DOHH2 (cell line): ENCODE data around the gene KLHL14.

Experiments used
- H3F3A ChIP-seq: fragments of 200-600 bp; sonication (generic), shearing (Covaris generic); 2 replicates; pipeline ENCODE4 v1.6.0; 2016; ENCODE audit warnings: antibody characterized with exemption, mild to moderate bottlenecking; ENCODE audit not compliant: control insufficient read depth, insufficient read depth
- H3K27ac ChIP-seq: fragments of 200-600 bp; sonication (generic); 2 replicates; pipeline ENCODE4 v1.5.1; 2014; ENCODE audit warnings: low read depth, mild to moderate bottlenecking, low read length, moderate library complexity
- H3K27me3 ChIP-seq: fragments of 200-600 bp; sonication (generic); 2 replicates; pipeline ENCODE4 v1.6.1; 2014; ENCODE audit warnings: mild to moderate bottlenecking, low read length, mixed read lengths; ENCODE audit not compliant: control insufficient read depth
- H3K36me3 ChIP-seq: fragments of 200-600 bp; sonication (generic); 2 replicates; pipeline ENCODE4 v1.6.1; 2014; ENCODE audit warnings: mild to moderate bottlenecking, low read length, moderate library complexity, mixed read lengths; ENCODE audit not compliant: control insufficient read depth
- H3K4me1 ChIP-seq: fragments of 200-600 bp; sonication (generic); 2 replicates; pipeline ENCODE4 v1.6.1; 2014; ENCODE audit warnings: mild to moderate bottlenecking, low read length, mixed read lengths; ENCODE audit not compliant: control insufficient read depth
- H3K4me2 ChIP-seq: fragments of 200-600 bp; sonication (generic); 2 replicates; pipeline ENCODE4 v1.6.0; 2014; ENCODE audit warnings: mild to moderate bottlenecking, low read length, moderate library complexity
- H3K4me3 ChIP-seq: fragments of 200-600 bp; sonication (generic); 2 replicates; pipeline ENCODE4 v1.5.1; 2014; ENCODE audit warnings: mild to moderate bottlenecking, low read length, mixed read lengths
- H3K79me2 ChIP-seq: fragments of 200-600 bp; sonication (generic); 2 replicates; pipeline ENCODE4 v1.6.1; 2014; ENCODE audit warnings: mild to moderate bottlenecking, low read length, mixed read lengths; ENCODE audit not compliant: control insufficient read depth
- H3K9me2 ChIP-seq: fragments of 200-600 bp; sonication (generic); replicated peaks from 2 replicates; pipeline ENCODE4 v1.6.1; 2014; ENCODE audit warnings: mild to moderate bottlenecking, low read length, mixed read lengths; ENCODE audit not compliant: control insufficient read depth
- H3K9me3 ChIP-seq: fragments of 200-600 bp; sonication (generic); 2 replicates; pipeline ENCODE4 v1.6.1; 2014; ENCODE audit warnings: antibody characterized with exemption, low read length, mixed read lengths; ENCODE audit not compliant: control insufficient read depth, insufficient read depth
- H4K20me1 ChIP-seq: fragments of 200-600 bp; sonication (generic); 2 replicates; pipeline ENCODE4 v1.6.0; 2014; ENCODE audit warnings: low read depth, mild to moderate bottlenecking, antibody characterized with exemption, low read length, moderate library complexity; ENCODE audit not compliant: control insufficient read depth, insufficient read depth
- EZH2phosphoT487 ChIP-seq: fragments of 200-600 bp; sonication (generic); IDR thresholded peaks from 2 replicates; pipeline ENCODE4 v1.6.1; 2017; ENCODE audit warnings: borderline replicate concordance, mild to moderate bottlenecking, antibody characterized with exemption, low read length, moderate library complexity, mixed read lengths
- TF ChIP-seq, protein P1 (sequence below): fragments of 200-600 bp; sonication (generic); IDR thresholded peaks from one replicate; pipeline ENCODE4 v1.5.1; 2014; ENCODE audit warnings: antibody characterized with exemption, mild to moderate bottlenecking, low read depth, low read length; ENCODE audit not compliant: poor library complexity, severe bottlenecking

Gene KLHL14, protein sequence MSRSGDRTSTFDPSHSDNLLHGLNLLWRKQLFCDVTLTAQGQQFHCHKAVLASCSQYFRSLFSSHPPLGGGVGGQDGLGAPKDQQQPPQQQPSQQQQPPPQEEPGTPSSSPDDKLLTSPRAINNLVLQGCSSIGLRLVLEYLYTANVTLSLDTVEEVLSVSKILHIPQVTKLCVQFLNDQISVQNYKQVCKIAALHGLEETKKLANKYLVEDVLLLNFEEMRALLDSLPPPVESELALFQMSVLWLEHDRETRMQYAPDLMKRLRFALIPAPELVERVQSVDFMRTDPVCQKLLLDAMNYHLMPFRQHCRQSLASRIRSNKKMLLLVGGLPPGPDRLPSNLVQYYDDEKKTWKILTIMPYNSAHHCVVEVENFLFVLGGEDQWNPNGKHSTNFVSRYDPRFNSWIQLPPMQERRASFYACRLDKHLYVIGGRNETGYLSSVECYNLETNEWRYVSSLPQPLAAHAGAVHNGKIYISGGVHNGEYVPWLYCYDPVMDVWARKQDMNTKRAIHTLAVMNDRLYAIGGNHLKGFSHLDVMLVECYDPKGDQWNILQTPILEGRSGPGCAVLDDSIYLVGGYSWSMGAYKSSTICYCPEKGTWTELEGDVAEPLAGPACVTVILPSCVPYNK

DNA sequence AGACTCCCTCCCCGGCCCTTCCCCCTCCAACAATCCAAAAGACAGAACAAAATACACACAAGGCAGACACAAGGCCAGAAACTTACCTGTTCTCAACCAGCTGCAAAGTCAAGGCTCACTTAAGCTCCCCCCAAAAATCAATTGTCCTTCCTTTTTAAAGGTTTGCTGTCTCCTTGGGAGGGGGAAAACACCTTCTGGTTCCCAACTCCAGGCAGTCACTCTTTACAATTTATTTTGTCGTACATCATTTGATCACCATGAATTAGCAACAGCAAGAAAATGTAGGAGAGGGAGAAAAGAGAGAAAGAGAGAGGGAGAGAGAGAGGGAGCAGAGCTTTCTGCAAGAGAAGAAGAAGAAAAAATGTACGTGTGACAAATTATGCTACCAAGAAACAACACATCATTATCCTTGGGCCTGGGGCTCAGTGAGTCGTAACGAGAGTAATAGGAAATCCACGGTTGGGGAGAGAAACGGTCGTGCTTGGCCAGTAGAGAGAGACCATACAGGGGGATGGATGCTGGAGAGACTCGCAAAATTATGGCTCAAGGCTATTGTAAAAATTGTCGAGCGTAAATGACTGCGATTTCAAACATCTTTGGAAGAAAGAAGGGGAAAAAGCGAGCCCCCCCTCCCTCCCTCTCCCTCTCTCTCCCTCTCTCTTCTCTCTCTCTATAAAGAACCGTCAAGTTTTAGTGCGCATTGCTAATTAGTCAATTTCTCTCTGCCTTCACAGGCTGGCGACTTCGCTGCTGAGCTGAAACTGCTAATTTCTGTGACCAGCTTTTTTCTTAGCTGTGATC lies at the start of gene KLHL14:
Gene KLHL14, minus strand, starts transcription at position 443 of the 801 bp plus-strand sequence. CDS start 2,432 bp downstream, outside the sequence.
- Histone ChIP-seq H3K9me2 (no peaks in the 10 kb centered on the region), H3K4me2 (peak within 1 kb of the TSS; percentile 97), H3K4me1 (peaks cover 72% of the 10 kb centered on the region), H3K4me3 (peak within 1 kb of the TSS; percentile 94), H3K79me2 (peaks cover 36% of the 10 kb centered on the region), H3K36me3 (peaks cover 6% of the 10 kb centered on the region; the same call in 1 of the 2 replicates), H3K27ac (peak within 1 kb of the TSS; percentile 89), H3K27me3 (no peaks in the 10 kb centered on the region), H4K20me1 (no peaks in the 10 kb centered on the region), H3F3A (peaks cover 26% of the 10 kb centered on the region), H3K9me3 (no peaks in the 10 kb centered on the region; the same call in 1 of the 2 replicates)
- TF ChIP-seq EZH2phosphoT487: no peak
- TF ChIP-seq, protein P1, sequence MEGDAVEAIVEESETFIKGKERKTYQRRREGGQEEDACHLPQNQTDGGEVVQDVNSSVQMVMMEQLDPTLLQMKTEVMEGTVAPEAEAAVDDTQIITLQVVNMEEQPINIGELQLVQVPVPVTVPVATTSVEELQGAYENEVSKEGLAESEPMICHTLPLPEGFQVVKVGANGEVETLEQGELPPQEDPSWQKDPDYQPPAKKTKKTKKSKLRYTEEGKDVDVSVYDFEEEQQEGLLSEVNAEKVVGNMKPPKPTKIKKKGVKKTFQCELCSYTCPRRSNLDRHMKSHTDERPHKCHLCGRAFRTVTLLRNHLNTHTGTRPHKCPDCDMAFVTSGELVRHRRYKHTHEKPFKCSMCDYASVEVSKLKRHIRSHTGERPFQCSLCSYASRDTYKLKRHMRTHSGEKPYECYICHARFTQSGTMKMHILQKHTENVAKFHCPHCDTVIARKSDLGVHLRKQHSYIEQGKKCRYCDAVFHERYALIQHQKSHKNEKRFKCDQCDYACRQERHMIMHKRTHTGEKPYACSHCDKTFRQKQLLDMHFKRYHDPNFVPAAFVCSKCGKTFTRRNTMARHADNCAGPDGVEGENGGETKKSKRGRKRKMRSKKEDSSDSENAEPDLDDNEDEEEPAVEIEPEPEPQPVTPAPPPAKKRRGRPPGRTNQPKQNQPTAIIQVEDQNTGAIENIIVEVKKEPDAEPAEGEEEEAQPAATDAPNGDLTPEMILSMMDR: no peak

DNA sequence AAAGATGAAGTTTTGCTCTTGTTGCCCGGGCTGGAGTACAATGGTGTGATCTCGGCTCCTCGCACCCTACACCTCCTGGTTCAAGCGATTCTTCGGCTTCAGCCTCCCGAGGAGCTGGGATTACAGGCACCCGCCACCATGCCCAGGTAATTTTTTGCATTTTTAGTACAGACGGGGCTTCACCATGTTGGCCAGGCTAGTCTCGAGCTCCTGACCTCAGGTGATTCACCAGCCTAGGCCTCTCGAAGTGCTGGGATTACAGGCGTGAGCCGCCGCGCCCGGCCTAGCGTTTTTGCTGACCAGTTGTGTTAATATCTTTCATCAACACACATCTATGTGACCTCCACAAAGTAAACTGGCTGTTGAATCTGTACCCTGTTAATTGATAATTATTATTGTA lies 49.4 kb upstream of the KLHL14 start:
- no peak overlapping the region for H3K4me3 ChIP-seq
- TF ChIP-seq, protein P1: no peak
- no peak for TF ChIP-seq EZH2phosphoT487

DNA sequence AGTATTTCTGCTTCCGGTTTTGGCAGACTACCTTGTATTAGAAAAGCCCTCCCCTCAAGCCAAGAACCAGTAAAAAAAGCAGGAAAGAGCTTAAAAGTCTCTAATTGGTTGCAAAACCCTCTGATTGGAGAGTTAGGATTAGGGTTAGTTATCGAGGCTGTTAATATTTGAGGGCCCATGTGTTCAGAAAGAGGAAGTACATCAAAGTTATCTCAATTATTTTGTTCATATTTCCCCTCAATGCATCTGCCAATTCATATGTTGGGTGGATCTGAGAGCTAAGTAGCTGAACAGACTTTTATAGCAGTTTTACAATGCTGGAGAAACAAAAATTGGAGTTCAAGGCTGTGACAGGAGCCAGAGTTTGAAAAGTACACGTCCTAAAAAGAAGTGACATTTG lies 43.1 kb upstream of the KLHL14 start:
- peaks cover 16% of the 10 kb centered on the region for H3K4me1 ChIP-seq

More for the DNA sequence above, 49.4 kb upstream of the KLHL14 start:
- no peak overlapping the region for H3K27ac ChIP-seq
- no peaks in the 10 kb centered on the region for H3K9me2 ChIP-seq
- H3K9me3 ChIP-seq: no peaks in the 10 kb centered on the region
- no peaks in the 10 kb centered on the region for H3K27me3 ChIP-seq
- no peak overlapping the region for H3K4me2 ChIP-seq
- H3K79me2 ChIP-seq: no peaks in the 10 kb centered on the region
- no peaks in the 10 kb centered on the region for H3F3A ChIP-seq
- H3K36me3 ChIP-seq: no peaks in the 10 kb centered on the region
- H3K4me1 ChIP-seq: no peaks in the 10 kb centered on the region
- H4K20me1 ChIP-seq: no peaks in the 10 kb centered on the region

More for the DNA sequence above, 43.1 kb upstream of the KLHL14 start:
- H3K79me2 ChIP-seq: no peaks in the 10 kb centered on the region
- no peaks in the 10 kb centered on the region for H4K20me1 ChIP-seq
- no peak overlapping the region for H3K27ac ChIP-seq
- H3F3A ChIP-seq: no peaks in the 10 kb centered on the region
- H3K27me3 ChIP-seq: no peaks in the 10 kb centered on the region
- H3K9me2 ChIP-seq: no peaks in the 10 kb centered on the region
- H3K4me2 ChIP-seq: peak overlapping the region; percentile 34
- H3K9me3 ChIP-seq: no peaks in the 10 kb centered on the region
- H3K4me3 ChIP-seq: no peak overlapping the region
- TF ChIP-seq, protein P1: no peak
- no peak for TF ChIP-seq EZH2phosphoT487
- H3K36me3 ChIP-seq: peaks cover 5% of the 10 kb centered on the region; the same call in 1 of the 2 replicates
